ENCODE measurements around the gene NUP214.
"Not testable (repeated sequence)": the region's sequence is repeated elsewhere in the genome, so short reads cannot be mapped to it uniquely, and the experiment has no call there.

Gene NUP214

GRCh38 chr9:131161585-131161984 is 36.2 kb downstream of the NUP214 start:
- DNase-seq (ENCODE audit: low read depth): no peak

GRCh38 chr9:131162886-131163285 is 37.5 kb downstream of the NUP214 start:
- no peak for DNase-seq (ENCODE audit: low read depth)

- DNase-seq (ENCODE audit: low read depth): no peak
Observed at GRCh38 chr9:131165523-131165922, 40.1 kb downstream of the NUP214 start.

GRCh38 chr9:131167146-131167692 is 41.8 kb downstream of the NUP214 start:
- DNase-seq (ENCODE audit: low read depth): no peak

- no peak for DNase-seq (ENCODE audit: low read depth)
Observed at GRCh38 chr9:131167936-131168335, 42.5 kb downstream of the NUP214 start.

GRCh38 chr9:131169563-131170240 is 44.3 kb downstream of the NUP214 start:
- DNase-seq (ENCODE audit: low read depth): no peak

GRCh38 chr9:131173995-131174394 is 48.6 kb downstream of the NUP214 start:
- no peak for DNase-seq (ENCODE audit: low read depth)

- DNase-seq (ENCODE audit: low read depth): no peak
Observed at GRCh38 chr9:131174681-131175239, 49.4 kb downstream of the NUP214 start.

GRCh38 chr9:131177898-131178297 is 52.5 kb downstream of the NUP214 start:
- DNase-seq (ENCODE audit: low read depth): no peak

GRCh38 chr9:131178382-131178781 is 53.0 kb downstream of the NUP214 start:
- DNase-seq (ENCODE audit: low read depth): peak; percentile 55

- no peak for DNase-seq (ENCODE audit: low read depth)
Observed at GRCh38 chr9:131178926-131179325, 53.5 kb downstream of the NUP214 start.

- no peak for DNase-seq (ENCODE audit: low read depth)
Observed at GRCh38 chr9:131179561-131180219, 54.3 kb downstream of the NUP214 start.

- no peak for DNase-seq (ENCODE audit: low read depth)
Observed at GRCh38 chr9:131180454-131180853, 55.1 kb downstream of the NUP214 start.

GRCh38 chr9:131181091-131181681 is 55.8 kb downstream of the NUP214 start:
- no peak for DNase-seq (ENCODE audit: low read depth)

- DNase-seq (ENCODE audit: low read depth): no peak
Observed at GRCh38 chr9:131185924-131186323, 60.5 kb downstream of the NUP214 start.

GRCh38 chr9:131186622-131187021 is 61.2 kb downstream of the NUP214 start:
- DNase-seq (ENCODE audit: low read depth): no peak

- no peak for DNase-seq (ENCODE audit: low read depth)
Observed at GRCh38 chr9:131187957-131188356, 62.6 kb downstream of the NUP214 start.

- DNase-seq (ENCODE audit: low read depth): no peak
Observed at GRCh38 chr9:131188976-131189375, 63.6 kb downstream of the NUP214 start.

- no peak for DNase-seq (ENCODE audit: low read depth)
Observed at GRCh38 chr9:131190191-131190590, 64.8 kb downstream of the NUP214 start.

GRCh38 chr9:131191032-131191431 is 65.6 kb downstream of the NUP214 start:
- not testable (repeated sequence) for DNase-seq (ENCODE audit: low read depth)

GRCh38 chr9:131191857-131192256 is 66.5 kb downstream of the NUP214 start:
- DNase-seq (ENCODE audit: low read depth): no peak

- DNase-seq (ENCODE audit: low read depth): no peak
Observed at GRCh38 chr9:131193051-131193450, 67.7 kb downstream of the NUP214 start.

GRCh38 chr9:131194762-131195161 is 69.4 kb downstream of the NUP214 start:
- DNase-seq (ENCODE audit: low read depth): no peak
